ENCODE data around the gene LRRC45.
A peak's percentile ranks its signal among the peaks of the same experiment; 100 is the strongest.

The LRRC45 gene

GRCh38 chr17:82052638-82053059 is 29.5 kb downstream of the LRRC45 start:
- Histone ChIP-seq H2AFZ (ENCODE audit: low read depth, low read length) (no peak overlapping the region), H3K36me3 (ENCODE audit: insufficient read depth, low read length) (peaks cover 67% of the 10 kb centered on the region), H3K27me3 (ENCODE audit: insufficient read depth, low read length, poor library complexity) (no peaks in the 10 kb centered on the region), H4K20me1 (ENCODE audit: insufficient read depth, low read length) (peaks cover 46% of the 10 kb centered on the region), H3K9ac (ENCODE audit: low read depth, low read length) (peak overlapping the region; percentile 88), H3K4me3 (ENCODE audit: low read depth in 1 of 2, low read length in 2 of 2) (peak overlapping the region; percentile 99 to 100), H3K4me2 (ENCODE audit: insufficient read depth, low read length) (peak overlapping the region; percentile 92), H3K27ac (ENCODE audit: low read length) (peak overlapping the region; percentile 66; the same call in 1 of the 2 replicates), H3K4me1 (ENCODE audit: insufficient read depth, low read length) (peaks cover 49% of the 10 kb centered on the region), H3K9me3 (ENCODE audit: insufficient read depth, low read length, severe bottlenecking) (no peaks in the 10 kb centered on the region), H3K79me2 (ENCODE audit: insufficient read depth, low read length) (peaks cover 40% of the 10 kb centered on the region)
- ATAC-seq (ENCODE audit: insufficient read depth, low read depth), result no peak
- no peak for DNase-seq
- TF ChIP-seq CTCF (IDR thresholded peaks at IDR 0.05; ENCODE audit: borderline replicate concordance, extremely low read depth, low read length, poor library complexity, severe bottlenecking), result no peak

GRCh38 chr17:82053130-82053529 is 30.0 kb downstream of the LRRC45 start:
- no peaks in the 10 kb centered on the region for H3K27me3 ChIP-seq (ENCODE audit: insufficient read depth, low read length, poor library complexity)
- H3K79me2 ChIP-seq (ENCODE audit: insufficient read depth, low read length), result peaks cover 40% of the 10 kb centered on the region
- DNase-seq, result no peak
- peak overlapping the region; percentile 92 for H3K4me2 ChIP-seq (ENCODE audit: insufficient read depth, low read length)
- H3K4me1 ChIP-seq (ENCODE audit: insufficient read depth, low read length), result peaks cover 49% of the 10 kb centered on the region
- H2AFZ ChIP-seq (ENCODE audit: low read depth, low read length), result no peak overlapping the region
- peaks cover 49% of the 10 kb centered on the region for H4K20me1 ChIP-seq (ENCODE audit: insufficient read depth, low read length)
- H3K9ac ChIP-seq (ENCODE audit: low read depth, low read length), result peak overlapping the region; percentile 88
- no peak for ATAC-seq (ENCODE audit: insufficient read depth, low read depth)
- H3K27ac ChIP-seq (ENCODE audit: low read length), result no peak overlapping the region; the same call in 1 of the 2 replicates
- peak overlapping the region in 1 of 2 experiments; percentile 99; a peak in 3 of 4 replicates for H3K4me3 ChIP-seq (ENCODE audit: low read depth in 1 of 2, low read length in 2 of 2)
- H3K36me3 ChIP-seq (ENCODE audit: insufficient read depth, low read length), result peaks cover 70% of the 10 kb centered on the region
- TF ChIP-seq EZH2 (IDR thresholded peaks at IDR 0.05; ENCODE audit: borderline replicate concordance, low read depth, low read length, severe bottlenecking), result no peak
- no peak for TF ChIP-seq CTCF (IDR thresholded peaks at IDR 0.05; ENCODE audit: borderline replicate concordance, extremely low read depth, low read length, poor library complexity, severe bottlenecking)
- H3K9me3 ChIP-seq (ENCODE audit: insufficient read depth, low read length, severe bottlenecking), result no peaks in the 10 kb centered on the region

- Histone ChIP-seq H3K79me2 (ENCODE audit: insufficient read depth, low read length) (peaks cover 40% of the 10 kb centered on the region), H2AFZ (ENCODE audit: low read depth, low read length) (no peak overlapping the region), H3K4me1 (ENCODE audit: insufficient read depth, low read length) (peaks cover 49% of the 10 kb centered on the region), H3K27ac (ENCODE audit: low read length) (no peak overlapping the region), H3K27me3 (ENCODE audit: insufficient read depth, low read length, poor library complexity) (no peaks in the 10 kb centered on the region), H3K4me2 (ENCODE audit: insufficient read depth, low read length) (peak overlapping the region; percentile 92), H4K20me1 (ENCODE audit: insufficient read depth, low read length) (peaks cover 52% of the 10 kb centered on the region), H3K4me3 (ENCODE audit: low read depth in 1 of 2, low read length in 2 of 2) (peak overlapping the region in 1 of 2 experiments; percentile 99; a peak in 3 of 4 replicates), H3K9me3 (ENCODE audit: insufficient read depth, low read length, severe bottlenecking) (no peaks in the 10 kb centered on the region), H3K36me3 (ENCODE audit: insufficient read depth, low read length) (peaks cover 76% of the 10 kb centered on the region), H3K9ac (ENCODE audit: low read depth, low read length) (peak overlapping the region; percentile 88; the same call in 1 of the 2 replicates)
- TF ChIP-seq EZH2 (IDR thresholded peaks at IDR 0.05; ENCODE audit: borderline replicate concordance, low read depth, low read length, severe bottlenecking), result no peak
- TF ChIP-seq CTCF (IDR thresholded peaks at IDR 0.05; ENCODE audit: borderline replicate concordance, extremely low read depth, low read length, poor library complexity, severe bottlenecking), result no peak
- DNase-seq (no peak), ATAC-seq (ENCODE audit: insufficient read depth, low read depth) (no peak)
These were observed 30.6 kb downstream of the LRRC45 start for GRCh38 chr17:82053556-82054263.

Data from DND-41 (cell line).